GM19238 (cell line): ENCODE data around the gene PLXNC1.

ENCODE experiments used
- DNase-seq: peaks from one replicate; pipeline ENCODE4 v3.0.0; 2011; ENCODE audit warnings: low spot score; ENCODE audit not compliant: insufficient read length

Gene PLXNC1

DNA sequence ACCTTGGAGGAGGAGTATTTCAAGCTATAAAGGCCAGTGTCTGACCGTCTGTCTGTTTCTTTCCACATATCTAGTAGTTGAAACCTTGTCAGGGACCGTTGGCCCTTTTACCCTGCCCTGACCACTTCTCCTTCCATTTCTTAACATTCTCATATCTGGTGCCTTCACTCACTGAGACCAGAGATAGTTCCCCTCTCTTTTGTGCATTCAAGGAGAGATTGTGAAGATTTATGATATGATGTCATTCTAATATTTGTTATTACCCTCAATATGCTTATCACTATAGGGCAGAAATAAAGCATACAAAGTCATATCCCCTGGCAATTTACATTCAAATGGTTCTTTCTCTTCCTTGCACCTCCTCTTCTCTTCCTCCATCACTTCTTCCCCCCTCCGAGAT is 83.3 kb downstream of the PLXNC1 start:
- no peak for DNase-seq

DNA sequence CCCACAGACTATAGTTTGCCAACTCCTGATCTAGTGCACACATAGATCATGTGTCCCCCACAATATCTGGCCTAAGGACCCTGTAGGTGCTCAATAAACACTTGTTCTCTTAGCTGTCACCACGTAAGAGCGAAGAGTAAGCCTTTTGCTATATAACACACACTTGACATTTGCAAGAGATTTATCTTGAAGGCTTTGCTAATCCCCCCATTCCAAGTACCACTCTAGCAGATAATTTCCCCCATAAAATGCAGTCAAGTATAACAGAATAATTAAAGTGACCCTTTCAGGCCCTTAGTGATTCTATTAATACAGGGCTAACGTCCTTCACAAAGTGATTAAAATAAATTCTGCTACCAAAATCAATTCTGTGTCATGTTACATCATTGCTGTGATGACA is 87.5 kb downstream of the PLXNC1 start:
- no peak for DNase-seq

DNA sequence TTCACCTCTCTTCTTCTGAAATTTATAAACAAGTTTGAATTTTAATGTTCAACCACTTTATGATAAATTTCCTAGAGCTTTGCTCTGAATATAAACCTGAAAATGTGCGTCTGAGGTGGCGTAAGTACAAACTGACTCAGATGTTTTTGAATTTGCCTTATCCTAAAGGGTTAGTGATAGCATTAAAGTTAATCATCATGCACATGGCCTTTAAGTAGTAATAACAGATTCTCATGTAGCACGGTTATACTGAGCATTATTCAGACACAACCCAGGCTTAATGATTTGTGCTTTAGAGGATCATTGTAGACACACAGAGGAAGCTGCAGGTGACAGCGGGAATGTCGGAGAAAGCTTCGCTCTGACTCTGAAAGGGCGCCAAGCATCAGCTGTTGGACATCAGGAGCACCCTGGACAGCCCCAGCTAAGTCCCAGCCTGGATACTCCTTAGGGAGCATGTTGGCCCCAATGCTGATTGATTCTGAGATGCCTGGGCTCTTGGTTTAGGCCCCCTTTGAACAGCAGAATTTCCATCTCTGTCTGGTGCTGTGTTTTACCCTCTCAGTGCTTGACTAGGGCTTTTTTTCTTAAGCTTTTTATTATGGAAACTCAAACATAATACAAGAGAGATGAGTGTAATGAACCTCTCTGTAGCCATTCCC is 91.1 kb downstream of the PLXNC1 start:
- DNase-seq = no peak

DNA sequence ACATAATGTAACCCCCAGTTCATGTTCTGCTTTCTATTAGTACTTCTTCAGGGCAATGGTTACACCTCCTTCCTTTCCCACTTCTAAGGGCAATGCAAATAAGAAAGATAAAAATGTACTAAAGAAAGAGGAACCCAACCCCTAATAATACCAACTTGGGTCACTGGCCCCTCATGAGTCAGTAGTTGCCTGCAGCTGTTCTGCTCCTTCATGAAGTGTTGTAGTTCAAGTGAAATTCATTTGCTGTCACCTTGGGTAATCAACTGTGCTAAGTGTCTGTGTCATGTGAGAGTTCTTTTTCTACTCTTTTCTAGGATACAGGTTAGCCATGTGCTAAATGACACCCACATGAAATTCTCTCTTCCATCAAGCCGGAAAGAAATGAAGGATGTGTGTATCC is 91.8 kb downstream of the PLXNC1 start:
- DNase-seq = peak; percentile 40

DNA sequence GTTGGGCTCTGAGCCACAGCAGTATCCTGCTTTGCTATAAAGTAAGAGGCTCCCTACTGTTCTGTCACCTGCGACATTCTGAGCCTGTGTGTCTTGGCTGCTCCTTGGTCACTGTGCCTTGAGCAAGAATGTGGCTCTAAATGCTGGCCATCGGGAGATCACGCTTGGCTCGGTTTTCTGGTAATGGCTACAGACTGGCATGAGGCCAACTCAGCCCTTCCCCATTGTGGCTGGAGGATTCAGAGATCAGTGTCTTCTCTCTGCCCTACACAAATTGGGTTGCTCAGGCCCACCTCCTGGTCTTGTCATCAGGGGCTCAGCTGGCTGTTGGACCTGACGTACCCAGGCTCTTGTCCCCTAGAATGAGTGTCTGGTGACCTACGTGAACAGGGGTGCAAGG is 94.5 kb downstream of the PLXNC1 start:
- DNase-seq = no peak

DNA sequence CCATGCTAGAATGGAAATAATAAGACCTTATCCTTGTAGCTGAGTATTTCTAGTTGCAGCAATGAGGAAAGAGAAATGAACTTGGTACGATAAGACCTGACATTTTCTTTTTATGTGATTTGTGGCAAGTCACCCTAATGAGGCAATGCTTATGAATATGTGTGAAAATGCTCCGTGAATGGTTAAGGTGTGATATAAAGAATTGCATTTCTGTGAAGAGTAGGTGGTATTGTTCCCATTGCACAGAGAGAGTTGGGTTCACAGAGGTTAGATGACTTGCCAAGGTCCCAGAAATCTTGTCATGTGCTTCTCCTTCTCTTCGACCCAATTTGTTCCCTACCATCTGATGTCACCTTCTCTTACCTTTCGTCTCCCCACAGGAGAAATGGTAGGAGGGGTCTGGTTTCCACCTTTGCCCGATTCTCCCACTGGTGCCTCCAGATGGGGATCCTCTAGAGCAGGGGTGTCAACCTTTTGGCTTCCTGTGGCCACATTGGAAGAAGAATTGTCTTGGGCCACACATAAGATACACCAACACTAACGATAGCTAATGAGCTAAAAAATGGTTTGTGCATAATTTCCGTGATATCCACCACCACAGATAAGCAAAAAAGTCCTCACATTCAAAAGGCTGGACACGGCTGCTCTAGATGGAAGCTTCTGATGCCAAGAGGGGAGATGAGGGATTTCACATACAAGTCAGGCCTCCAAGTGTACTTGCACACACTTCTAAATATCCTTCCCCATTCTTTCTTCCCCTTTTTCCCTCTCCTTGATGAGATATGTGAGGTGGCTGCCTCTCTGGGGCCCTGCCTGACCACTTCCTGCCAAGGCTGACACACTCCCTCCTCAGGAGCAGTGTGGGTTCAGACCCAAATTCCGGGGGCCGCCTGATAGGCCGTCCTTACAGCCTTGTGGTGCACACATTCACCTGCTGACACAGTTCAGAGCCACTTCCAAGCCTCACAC is 96.1 kb downstream of the PLXNC1 start:
- no peak for DNase-seq

DNA sequence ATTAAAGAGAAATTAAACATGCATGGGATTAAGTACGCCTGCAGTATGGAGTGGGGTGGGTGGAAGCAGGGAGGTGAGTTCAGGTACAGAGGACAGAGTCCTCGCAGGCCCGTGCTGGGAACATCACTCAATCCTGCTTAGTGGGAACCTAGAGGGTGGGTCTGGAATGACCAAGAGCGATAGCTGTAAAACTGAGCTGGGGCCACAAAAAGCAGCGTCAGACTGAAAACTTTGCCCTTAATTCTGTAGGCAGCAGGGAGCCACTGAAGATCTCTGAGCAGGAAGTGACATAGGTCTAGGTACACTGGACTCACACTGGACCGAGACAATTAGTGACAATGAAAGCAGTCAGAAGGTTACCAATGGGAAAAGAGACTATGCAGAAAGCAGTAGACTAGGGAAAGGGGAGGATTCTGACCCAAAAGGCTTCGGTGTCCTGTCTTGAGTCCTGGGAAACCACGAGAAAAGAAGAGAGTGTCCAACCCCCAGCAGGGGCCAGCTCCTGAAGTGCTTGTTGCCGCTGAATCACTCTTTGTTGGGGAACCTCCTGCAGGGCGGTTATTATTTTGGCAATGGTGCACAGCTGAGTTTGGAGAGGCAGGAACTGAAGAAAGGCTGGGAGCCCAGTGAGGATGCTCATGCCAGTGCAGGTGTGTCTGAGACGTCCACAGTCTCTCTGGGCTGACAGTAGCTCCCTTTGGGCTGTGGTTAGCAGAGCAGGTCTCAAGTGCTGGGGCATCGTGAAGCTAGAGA is 97.4 kb downstream of the PLXNC1 start:
- no peak for DNase-seq

DNA sequence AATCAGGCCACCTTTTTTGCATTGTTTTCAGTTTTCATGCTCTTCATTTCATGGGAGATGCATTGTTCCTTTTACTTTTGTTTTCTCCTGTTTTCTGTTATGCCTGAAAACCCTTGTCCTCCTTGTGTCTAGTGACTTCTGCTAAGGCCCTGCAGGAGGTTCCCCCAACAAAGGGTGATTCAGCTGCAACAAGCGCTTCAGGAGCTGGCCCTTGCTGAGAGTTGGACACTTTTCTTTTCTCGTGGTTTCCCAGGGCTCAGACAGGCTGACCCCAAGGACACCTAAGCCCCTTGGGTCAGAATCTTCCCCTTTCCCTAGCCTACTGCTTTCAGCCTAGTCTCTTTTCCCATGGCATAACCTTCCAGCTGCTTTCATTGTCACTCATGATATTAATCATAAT is 98.9 kb downstream of the PLXNC1 start:
- no peak for DNase-seq

DNA sequence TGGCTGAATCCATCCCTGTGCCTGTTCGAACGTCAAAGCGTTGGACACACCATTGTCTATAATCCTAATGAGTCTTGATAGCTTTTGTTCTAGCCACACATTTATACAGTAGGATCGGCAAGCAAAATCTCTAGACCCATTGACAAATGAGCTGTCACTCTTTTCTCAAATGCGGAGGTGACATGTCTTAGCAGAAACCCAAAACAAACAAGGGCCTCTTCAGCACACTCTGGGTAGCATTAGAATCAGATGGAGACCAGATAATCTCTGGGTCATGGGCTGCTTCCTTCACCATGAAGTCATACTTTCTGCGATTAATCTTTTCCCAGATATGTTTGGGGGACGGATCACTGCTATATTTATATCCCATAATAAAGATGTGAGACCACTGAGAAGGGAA is 100.2 kb downstream of the PLXNC1 start:
- DNase-seq = no peak

DNA sequence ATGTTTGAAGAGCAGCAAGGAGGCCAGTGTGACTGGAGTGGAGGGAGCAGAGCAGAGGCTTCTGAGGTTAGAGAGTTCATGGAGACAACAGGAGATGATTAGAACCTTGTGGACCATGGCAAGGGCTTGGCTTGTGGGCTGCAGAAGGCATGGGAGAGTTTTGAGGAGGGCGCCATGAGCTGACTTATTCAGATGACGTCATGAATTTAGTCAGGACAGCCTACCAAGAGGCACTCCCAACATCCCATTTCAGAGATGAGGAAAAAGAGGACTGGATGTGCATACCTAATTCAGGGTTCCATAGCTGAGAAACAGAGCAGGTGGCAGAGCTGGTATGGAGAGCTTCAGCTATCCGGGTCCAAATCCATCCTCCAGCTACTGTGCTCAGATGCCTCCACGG is 101.8 kb downstream of the PLXNC1 start:
- DNase-seq = no peak

DNA sequence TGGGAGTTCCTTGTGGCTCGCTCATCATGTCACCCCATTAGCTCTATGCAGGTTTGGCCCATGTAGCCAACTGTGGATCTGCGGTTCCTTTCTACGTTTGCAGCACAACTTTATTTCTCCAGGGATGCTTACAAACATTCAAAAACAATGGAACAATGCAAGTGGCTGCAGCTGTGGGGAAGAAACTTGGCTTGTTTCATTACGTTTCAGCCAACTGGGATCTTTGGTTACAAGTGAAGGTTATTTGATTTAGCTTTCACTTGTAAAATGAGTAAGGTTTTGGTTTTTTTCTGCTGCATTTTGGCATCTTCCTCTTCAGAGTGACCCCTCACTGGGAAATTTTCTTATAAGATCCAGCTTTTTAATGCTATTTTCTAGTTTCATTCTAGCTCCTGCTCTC is 105.9 kb downstream of the PLXNC1 start:
- DNase-seq = no peak

DNA sequence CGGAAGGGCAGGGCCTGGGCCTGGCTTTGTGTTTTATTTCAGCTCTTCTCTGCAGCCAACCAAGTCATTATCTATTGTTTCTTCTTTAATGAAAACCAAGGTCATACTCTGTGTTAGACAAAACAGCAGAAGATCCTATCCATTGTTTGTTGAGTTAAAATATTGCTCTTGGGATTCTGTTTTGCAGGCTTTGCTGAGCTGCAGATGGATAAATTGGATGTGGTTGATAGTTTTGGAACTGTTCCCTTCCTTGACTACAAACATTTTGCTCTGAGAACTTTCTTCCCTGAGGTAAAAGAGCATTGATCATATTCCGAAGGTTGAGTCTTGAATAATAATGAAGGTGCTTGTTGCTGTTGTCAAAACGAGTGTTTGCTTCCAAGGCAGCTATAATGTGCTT is 106.6 kb downstream of the PLXNC1 start:
- DNase-seq = no peak

DNA sequence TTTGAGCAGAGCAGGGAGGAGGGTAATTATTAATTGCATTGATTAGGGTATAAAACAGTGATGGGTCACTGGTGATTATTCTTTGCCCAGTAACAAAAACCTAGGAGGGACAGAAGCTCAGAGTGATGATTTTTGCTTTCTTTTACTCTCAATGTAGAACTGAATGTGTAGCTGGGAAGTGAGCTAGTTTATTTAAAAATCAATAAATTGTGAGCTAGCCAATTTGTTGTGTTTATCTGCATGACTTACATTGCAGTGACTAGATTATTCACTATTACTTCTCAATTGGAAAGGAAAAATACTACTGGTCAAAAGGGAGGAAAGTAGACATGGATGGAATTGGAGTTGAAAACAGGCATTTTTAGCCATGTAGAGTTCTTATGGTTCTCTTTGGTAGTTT is 107.1 kb downstream of the PLXNC1 start:
- DNase-seq = no peak

DNA sequence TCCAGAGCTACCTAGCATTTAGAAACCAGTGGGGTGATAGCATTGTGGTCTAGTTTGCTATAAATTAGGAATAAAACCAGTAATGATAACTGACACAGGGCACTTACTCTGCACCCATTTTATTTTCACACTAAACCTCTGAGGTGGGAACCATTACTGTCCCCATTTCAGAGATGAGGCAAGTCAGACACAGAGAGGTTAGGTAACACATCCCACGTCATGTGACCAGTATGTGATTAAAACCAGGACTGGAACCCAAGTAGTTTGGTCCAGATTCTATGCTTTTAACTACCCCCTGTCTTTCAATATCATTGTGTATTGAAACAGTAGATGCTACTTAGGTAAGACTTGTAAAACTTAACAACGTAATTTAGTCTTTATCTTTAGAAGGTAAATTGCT is 110.2 kb downstream of the PLXNC1 start:
- DNase-seq = no peak

DNA sequence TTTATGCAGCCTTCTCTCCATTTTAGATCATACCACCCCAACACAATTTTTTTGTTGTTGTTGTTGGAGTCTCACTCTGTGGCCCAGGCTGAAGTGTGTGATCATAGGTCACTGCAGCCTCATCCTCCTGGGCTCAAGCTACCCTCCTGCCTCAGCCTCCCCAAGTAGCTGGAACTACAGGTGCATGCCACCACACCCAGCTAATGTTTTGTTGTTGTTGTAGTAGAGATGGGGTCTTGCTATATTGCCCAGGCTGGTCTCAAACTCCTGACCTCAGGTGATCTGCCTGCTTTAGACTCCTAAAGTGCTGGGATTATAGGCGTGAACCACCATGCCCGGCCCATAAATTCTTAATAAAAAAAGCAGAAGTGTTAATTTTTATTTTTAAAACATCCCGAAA is 111.6 kb downstream of the PLXNC1 start:
- DNase-seq = no peak

DNA sequence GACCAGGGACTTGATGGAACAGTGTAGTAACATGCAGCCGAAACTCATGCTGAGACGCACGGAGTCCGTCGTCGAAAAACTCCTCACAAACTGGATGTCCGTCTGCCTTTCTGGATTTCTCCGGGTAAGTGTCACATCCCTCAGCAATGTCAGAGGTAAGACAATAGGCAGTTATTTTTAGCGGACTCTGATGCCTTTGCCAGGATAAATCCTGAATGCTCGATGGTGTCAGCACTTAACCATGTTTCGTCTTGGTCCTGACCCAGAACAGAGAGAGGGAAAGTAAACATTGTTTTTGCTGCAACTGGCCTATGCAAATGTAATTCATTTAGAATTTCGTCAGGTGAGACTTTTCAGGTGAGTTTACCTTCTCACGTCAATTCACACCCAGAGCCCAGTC is 112.3 kb downstream of the PLXNC1 start:
- DNase-seq = no peak

DNA sequence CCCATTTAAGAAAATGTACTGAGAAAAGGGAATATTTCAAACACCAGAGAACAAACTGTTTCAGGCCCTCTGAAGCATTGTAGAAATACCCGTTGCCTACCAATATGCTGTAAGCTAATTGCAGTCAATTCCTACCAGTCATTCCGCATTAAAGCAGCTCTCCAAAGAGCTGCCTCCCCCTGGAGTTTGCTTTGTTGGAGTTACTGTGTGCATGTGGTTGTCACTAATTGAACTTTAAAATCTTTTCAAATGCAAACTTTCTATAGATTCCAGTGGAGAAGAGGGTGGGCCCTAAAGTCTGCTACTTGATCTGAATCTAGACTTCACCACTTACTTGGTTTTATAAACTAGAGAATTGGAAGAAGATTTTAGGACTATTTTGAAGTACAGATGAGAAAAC is 112.7 kb downstream of the PLXNC1 start:
- no peak for DNase-seq

DNA sequence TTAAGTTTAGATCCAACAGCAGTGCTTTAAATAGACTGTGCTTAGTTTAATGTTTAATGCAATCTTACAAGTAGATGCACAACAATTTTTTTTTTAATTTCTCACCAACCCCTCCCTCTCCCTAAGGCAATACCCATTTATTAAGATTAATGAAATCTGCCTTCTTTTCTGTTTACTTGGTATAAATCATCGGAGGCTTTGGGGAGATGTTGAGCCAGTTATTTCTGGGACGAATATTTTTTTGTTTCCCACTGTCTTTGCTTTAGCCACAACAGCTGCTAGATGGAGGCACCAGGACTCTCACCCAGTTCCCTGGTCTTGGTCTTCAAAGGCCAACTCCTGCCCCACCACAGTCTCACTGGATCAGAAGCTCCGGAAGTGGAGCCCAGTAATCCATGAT is 113.4 kb downstream of the PLXNC1 start:
- DNase-seq = no peak

DNA sequence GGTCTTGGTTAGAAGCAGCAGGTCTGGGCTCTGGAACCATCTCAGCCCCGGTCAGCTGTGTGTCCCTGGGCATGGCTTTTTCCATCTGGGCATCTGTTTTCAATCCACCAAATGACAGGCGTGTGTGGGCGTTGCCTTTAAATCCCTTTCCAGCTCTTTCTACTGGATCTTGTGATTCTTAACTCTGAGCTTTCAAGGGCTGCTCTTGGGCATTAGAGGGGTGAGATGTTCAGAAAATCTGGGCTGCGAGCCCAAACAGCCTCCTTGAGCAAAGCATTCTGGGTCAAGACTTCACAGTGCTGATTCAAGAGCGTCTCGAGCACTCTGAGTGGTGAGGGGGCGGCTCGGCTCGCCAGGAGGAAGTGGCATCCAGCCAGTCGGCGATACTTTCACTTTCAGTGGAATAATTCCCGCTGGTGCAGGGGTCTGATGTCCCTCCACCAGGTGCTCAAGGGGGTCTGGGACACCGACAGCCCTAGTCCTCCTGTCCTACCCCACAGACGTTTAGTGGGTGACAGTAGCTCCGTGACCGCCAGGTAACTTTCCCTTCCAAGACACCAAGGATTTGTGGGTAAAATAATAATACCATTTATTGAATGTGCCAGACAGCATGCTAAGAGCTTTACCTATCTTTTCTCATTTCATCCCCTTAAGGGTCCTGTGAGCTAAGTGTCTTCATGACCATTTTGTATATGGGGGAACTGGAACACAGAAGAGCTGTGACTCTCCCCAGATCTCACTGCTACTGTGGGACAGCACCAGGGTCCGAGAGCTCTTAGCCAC is 114.0 kb downstream of the PLXNC1 start:
- peak; percentile 58 for DNase-seq

DNA sequence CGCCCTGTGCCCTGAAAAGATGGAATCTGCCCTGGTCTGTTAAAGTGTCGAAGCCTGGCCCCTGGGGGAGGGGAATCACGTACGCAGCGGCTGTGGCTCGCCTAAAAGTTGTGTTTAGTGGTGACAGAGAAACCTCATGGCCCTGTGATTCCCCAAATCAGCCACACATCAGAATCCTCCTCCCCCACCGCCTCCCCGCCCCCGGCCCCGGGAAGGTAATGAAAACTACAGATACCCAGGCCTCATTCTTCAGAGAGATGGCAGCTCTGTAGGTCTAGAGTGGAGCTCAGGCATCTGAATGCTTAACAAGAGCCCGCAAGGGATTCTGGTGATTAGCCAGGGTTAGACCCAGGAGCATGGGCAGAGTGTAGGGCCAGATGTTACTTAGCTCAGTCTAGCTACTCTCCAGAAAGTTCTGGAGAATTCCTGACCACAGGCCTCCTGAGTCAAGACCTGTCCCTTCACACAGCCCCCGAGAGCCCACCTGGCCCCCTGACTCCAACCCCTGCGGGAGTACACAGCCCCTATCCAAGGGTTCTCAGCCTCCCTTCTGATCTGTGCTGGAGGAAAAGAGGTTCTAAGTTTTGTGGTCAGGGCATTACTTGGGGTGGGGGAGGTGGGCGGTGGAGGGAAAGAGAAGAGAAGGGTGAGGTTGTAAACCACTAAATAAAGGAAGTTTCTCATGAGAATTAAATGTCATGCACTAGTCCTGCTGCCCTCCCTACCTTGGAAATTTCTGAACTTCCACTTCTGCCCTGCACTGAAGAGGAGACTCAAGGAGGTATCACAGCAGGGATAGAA is 114.8 kb downstream of the PLXNC1 start:
- no peak for DNase-seq
